Upper lobe of right lung (tissue), 1 donor: ENCODE data around the gene UBE2D2. TPM values are rescaled to one million over a fixed set of nuclear protein-coding genes. Genes with fewer than 3 reads are reported as not detected.

ENCODE experiments used
- ATAC-seq: fragments of 200-7000 bp; cut with Tn5 transposase; one replicate; pipeline ENCODE4 v1.9.1; 2020; ENCODE audit warnings: mild to moderate bottlenecking, moderate library complexity
- DNase-seq: peaks from one replicate; pipeline ENCODE4 v3.0.0-alpha.2; 2020
- H3K27ac ChIP-seq: fragments of 200-600 bp; one replicate; pipeline ENCODE4 v1.8.0; 2022
- H3K27me3 ChIP-seq: fragments of 200-600 bp; one replicate; pipeline ENCODE4 v1.8.0; 2022; ENCODE audit warnings: mild to moderate bottlenecking
- H3K36me3 ChIP-seq: fragments of 200-600 bp; one replicate; pipeline ENCODE4 v1.8.0; 2022
- H3K4me1 ChIP-seq: fragments of 200-600 bp; one replicate; pipeline ENCODE4 v1.8.0; 2022
- H3K4me3 ChIP-seq: fragments of 200-600 bp; one replicate; pipeline ENCODE4 v1.8.0; 2022; ENCODE audit warnings: mild to moderate bottlenecking
- H3K9me3 ChIP-seq: fragments of 200-600 bp; one replicate; pipeline ENCODE4 v1.8.0; 2022
- CTCF ChIP-seq: fragments of 200-600 bp; IDR thresholded peaks from one replicate; pipeline ENCODE4 v1.8.0; 2022; ENCODE audit warnings: antibody characterized with exemption
- intact Hi-C: fragments of 100-400 bp; cut with DNase I; formaldehyde crosslinking; loops from one replicate; pipeline ENCODE4 v1.11.0; 2022
- total RNA-seq: library from RNA; stranded (reverse); fragmentation: NEBNext Ultra II Directional; extraction: Animal tissue kit (Norgen Biotek cat#: 25700); gene quantifications from one replicate; pipeline ENCODE4 v1.2.1, GENCODE V29; 2021
- donor health status: DM: no; HTN: yes; CAD: no; lungs with severe emphysema.

UBE2D2 gene
- total RNA-seq, 1 donor from 2014 or later: 95.9 TPM

- no peak for TF ChIP-seq CTCF
- ATAC-seq (no peak), DNase-seq (no peak)
- no peak overlapping the region for H3K27ac ChIP-seq
- intact Hi-C loops: no loop called here
- peaks cover 12% of the 10 kb centered on the region for H3K36me3 ChIP-seq
- H3K9me3 ChIP-seq: no peaks in the 10 kb centered on the region
- H3K4me3 ChIP-seq: no peak overlapping the region
- peaks cover 21% of the 10 kb centered on the region for H3K4me1 ChIP-seq
- H3K27me3 ChIP-seq: no peaks in the 10 kb centered on the region
Measured at GRCh38 chr5:139676406-139676805, 115.3 kb downstream of the UBE2D2 start.

DNA sequence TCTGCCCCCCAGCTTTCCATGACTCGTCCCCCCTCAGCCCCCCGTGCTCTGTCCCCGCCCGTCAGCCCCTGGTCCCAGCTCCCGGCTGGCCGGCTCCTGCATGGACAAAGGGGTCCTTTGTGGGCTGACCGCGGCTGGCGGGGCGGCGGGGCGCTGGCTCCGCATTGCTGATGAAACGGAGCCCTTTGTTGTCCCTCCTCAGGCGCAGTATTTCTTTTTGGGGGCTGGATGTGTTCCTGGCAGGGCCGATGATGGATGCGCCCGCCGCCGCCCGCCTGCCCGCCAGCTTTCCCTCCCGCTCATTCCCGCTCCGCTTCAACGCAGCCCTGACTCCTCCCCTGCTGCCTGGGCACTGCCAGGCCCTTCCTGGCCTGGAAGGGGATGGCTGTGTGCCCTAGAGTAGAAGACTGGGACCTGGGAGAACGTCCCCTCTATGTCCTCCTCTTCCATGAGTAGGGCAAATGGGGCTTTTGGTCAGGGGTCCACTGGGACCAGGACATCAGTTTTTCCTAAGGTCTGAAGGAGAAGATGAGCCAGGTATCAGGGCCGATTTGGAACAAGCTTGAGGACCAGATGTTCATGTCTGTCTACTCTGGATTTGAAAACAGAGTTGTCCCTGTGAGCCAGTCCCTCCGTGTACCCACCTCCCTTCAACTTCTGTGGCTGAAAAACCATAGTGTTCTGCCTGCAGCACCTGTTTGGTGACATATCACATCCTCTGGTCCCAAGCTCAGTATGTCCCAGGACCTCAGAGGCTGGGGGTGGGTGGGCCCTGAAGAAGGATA lies 116.0 kb downstream of the UBE2D2 start:
- DNase-seq: no peak
- Histone ChIP-seq H3K4me3 (no peak overlapping the region), H3K36me3 (peaks cover 18% of the 10 kb centered on the region), H3K27ac (no peak overlapping the region), H3K4me1 (peaks cover 15% of the 10 kb centered on the region), H3K27me3 (no peaks in the 10 kb centered on the region), H3K9me3 (no peaks in the 10 kb centered on the region)
- no peak for ATAC-seq
- intact Hi-C loops: no loop called here
- no peak for TF ChIP-seq CTCF

Other genes with a start within 250 kb of the UBE2D2 start
- gene PAIP2, start 219.5 kb upstream of the UBE2D2 start, total RNA-seq: 70.0 TPM
- not detected for gene SLC23A1, start 178.0 kb upstream of the UBE2D2 start, total RNA-seq
- gene MZB1, start 171.4 kb upstream of the UBE2D2 start, total RNA-seq: 5.2 TPM
- 1.9 TPM for gene PROB1, start 166.2 kb upstream of the UBE2D2 start, total RNA-seq
- gene SPATA24, start 157.2 kb upstream of the UBE2D2 start, total RNA-seq: 4.5 TPM
- 11.9 TPM for gene DNAJC18, start 121.8 kb upstream of the UBE2D2 start, total RNA-seq
- gene ECSCR, start 98.6 kb upstream of the UBE2D2 start, total RNA-seq: 47.2 TPM
- gene SMIM33, start 90.3 kb upstream of the UBE2D2 start, total RNA-seq: not detected
- gene STING1, start 78.6 kb upstream of the UBE2D2 start, total RNA-seq: 102 TPM
- gene CXXC5, start 87.0 kb downstream of the UBE2D2 start, total RNA-seq: 30.6 TPM
- gene PSD2, start 234.5 kb downstream of the UBE2D2 start, total RNA-seq: not detected